Activated CD4-positive, alpha-beta T cell treated with anti-CD3 and anti-CD28 coated beads, Interleukin-2, amount 50 U/mL, for 1 hour (primary cell): ENCODE measurements around the gene ITGA2.

Experiments
- DNase-seq: peaks from one replicate; pipeline ENCODE4 v3.0.0-alpha.2; 2020

Gene ITGA2

DNA sequence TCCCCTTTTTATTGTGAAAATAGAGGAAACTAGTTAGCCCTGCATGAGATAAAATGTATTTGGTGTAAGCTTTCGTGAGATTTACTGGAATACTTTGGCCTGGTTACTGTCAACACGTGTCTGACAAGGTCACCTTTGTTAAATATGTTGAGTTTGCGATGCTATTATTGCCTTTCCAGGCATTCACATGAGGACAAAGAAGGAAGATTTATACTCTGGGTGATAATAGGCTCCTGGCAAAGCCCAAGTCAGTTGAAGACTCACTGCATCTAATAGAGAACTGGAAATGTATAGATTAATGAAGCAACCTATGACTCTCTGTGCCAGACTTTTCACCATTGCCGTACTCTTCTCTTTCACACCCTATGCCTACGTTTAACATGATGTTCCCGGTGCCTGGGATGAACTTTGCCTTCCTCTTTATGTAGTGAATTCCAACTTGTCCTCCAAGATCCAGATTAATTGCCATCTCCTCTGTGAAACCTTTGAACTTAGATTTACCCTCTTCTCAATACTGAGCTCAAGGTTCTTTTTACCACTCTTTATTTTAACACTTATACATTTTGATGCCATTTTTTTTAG lies 33.9 kb downstream of the ITGA2 start:
- no peak for DNase-seq

DNA sequence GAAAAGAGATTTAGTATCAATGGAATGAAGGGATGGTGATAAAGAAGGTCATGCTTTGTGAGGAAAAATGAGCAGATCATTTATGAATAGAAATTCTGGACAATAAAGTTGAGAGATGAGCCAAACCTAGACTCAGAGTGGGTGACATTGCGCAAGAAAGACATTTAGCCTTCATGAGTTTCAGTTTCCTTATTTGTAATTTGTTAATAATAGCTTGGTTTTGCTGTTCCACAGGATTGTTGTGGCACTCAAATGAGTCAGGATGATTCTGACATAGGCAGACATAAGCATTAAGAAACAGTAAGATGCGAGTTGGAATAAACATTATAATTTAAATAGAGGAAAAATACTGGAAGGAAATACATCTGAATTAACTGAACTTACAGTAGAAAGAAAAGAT lies 34.8 kb downstream of the ITGA2 start:
- DNase-seq, result no peak

DNA sequence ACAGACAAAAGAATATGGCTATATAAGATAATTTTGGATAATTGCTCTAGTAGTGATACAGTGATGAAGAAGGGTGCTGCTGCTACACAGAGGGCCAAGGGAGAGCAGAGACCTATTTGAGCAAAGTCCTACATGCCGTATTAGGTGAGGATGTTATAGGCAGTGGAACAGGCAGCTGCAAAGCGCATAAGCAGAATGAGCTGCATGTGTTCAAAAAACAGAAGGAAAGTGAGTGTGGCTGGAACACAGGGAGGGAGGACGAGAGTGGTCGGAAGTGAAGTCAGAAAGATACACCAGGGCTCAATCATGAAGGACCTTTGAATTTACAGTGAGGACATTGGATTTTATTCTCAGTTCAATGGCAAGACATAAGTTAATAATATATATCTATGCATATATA lies 35.4 kb downstream of the ITGA2 start:
- DNase-seq, result no peak

DNA sequence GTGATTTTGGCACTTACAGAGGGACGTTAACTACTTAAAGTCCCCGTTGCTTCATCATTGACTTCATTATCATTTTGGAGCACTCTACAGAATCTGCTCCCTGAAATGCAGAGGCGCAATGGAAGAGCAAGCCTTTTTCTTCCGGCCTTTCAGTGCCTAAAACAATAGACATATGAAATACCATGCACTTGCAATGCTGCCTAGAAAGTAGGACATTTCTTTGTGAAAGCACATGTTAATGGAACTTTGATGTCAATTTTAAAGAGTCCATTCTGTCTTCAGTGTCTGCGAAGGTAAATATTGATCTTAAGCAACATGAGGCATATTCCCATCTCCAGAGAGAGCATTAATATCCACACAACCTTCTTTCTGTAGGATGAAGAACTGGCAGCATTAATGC lies 36.3 kb downstream of the ITGA2 start:
- no peak for DNase-seq

DNA sequence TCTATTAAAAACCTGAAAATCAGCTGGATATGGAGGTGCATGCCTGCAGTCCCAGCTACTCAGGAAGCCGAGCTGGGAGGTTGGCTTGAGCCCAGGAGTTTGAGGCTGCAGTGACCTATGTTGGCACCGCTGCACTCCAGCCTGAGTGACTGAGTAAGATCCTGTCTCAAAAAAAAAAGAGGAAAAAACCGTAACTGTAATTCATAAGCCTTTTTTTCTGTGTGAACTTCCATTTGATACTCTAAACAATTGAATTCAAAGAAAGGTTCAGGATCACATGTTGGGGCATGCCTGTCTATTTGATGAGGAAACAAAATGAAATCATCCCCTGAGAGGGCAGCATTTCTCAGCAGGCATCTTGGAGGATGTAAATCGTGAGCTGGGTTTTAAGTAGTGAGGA lies 38.8 kb downstream of the ITGA2 start:
- DNase-seq, result no peak

DNA sequence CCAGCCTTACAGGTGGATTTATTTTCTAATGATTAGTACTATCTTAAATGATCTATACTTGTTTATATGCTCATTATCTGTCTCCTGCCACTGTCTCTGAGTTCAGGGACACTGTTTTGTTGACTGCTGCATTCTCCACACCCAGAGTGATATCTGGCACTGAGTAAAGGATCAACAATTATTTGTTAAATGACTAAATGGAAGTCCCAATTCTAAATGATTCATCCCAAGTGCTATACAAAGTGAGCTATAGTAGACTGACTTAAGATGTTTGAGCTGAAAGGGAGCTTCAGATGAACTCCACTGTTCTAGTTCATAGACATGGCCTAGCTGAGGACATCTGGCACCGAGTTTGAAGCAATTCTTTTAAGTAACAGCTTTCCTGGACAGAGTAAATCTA lies 40.5 kb downstream of the ITGA2 start:
- no peak for DNase-seq

DNA sequence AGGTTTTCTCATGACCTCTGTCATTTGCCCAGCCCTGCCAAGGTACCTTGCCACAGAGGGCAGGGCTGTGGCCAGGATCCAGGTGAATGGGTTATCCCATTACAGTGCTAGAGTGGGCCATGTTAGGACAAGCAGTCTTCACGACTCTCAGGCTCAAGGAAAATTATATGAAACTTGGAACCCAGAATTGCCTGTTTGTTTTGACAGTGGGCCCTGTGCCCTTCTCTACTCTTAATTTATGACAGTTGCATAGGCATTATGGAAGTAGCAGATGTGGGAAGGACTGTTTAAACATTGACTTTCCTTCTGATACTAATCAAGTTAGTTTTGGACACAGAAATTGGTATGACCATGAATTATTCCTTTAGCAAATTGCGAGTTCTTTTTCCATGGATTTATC lies 41.7 kb downstream of the ITGA2 start:
- no peak for DNase-seq

DNA sequence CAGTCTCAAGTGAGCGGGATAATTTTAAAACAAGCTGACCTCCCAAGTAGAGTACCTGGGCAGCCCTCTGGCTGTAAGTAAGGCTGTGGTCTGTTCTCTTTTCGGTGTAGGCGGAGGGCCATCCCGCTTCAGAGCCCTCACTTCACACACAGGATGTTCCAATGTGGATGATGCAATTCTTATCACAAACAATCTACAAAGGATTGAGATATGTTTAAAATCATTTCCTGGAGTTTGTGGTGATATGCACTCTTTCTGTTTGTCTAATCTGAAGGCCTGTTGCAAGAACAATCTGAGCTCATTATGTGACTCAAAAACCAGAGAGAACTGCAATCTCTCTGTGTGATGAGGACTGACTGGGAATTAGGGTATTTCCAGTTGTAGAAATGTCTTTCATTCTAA lies 42.5 kb downstream of the ITGA2 start:
- DNase-seq, result no peak

DNA sequence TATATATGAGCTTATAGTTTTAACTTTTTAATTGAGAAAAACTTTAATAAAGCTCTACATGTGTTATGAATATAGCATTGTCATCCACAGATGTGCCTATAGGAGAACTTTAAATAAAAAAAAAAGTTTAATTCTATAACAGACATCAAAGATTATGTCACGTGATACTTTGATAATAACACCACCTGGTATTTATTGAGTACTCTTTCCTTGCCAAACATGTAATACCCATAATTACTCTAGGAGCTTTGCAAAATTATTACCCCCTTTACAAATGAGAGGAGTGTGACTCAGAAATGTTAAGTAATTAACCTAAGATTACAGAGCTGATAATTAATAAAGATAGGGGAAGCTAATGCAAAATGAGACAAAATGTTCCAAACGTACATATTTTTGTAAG lies 43.0 kb downstream of the ITGA2 start:
- DNase-seq, result no peak

DNA sequence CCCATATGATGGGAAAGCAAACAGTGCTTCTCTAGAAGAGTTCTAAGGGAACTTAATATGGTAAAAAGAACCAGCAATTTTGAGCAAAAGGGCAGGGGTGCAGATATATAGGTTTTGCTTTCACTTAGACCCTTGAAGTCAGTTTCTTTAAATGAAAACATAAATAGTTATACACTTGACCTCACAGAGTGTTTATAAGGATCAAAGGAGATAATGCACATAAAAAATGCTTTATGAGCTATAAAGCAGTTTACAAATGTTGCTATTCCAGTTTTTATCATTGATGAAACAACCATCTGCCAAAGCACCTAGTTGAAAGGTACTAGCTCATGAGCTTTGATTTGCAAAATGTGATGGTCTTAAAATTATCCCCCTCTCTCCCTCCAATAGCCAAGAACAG lies 45.7 kb downstream of the ITGA2 start:
- DNase-seq, result no peak

DNA sequence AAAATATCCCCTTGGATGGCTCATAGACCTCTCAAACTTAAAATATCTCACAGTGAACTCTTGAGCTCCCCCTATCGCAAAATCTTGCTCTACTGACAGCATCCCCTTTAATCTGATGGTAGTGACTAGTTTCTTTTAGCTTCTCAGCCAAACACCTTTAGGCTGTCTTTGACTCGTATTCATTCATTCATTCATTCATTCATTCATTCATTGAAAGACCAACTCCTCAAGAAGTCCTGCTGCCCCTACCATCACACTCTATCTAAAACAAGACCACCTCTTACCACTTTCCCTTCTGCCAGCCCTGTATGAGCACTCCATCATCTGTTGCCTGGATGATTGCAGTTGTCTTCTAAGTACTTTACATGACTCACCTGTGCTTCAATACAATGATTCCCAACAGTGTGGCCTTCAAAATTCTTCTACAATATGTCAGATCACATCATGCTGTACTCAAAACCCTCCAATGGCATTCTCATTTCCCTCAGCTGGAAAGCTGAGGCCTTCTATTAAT lies 46.8 kb downstream of the ITGA2 start:
- no peak for DNase-seq

DNA sequence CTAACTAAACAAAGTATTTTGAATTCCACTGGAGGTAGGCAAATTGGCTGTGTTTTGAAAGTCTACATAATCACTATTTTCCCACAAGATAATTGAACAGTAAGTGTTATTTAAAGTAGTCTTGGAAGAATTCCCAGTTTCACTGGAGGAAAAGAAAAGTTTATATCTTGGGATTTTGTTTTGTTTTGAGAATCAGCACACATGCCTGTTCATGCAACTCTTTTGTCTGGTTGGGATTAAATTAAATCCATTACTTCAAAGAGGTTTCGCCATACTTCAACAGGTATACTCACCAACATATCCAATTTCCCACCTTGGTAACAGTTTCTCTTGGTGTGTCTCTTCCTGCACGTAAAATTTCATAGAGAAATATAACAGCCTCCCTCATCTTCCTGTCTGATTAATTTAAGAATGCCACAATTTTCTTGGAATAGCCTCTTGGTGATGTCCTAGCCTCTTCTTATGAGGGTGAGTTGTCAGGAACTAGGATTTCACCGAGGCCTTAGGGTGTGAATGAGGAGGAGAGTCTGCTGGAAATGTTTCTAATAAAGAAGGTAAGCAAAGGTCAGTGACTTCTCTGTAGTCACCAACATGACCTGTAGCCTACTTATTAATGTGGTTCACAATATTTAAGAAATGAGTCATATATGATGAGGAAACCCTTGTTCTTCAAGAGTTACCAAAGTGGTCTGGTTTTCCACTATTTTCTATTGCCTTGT lies 48.1 kb downstream of the ITGA2 start:
- no peak for DNase-seq

DNA sequence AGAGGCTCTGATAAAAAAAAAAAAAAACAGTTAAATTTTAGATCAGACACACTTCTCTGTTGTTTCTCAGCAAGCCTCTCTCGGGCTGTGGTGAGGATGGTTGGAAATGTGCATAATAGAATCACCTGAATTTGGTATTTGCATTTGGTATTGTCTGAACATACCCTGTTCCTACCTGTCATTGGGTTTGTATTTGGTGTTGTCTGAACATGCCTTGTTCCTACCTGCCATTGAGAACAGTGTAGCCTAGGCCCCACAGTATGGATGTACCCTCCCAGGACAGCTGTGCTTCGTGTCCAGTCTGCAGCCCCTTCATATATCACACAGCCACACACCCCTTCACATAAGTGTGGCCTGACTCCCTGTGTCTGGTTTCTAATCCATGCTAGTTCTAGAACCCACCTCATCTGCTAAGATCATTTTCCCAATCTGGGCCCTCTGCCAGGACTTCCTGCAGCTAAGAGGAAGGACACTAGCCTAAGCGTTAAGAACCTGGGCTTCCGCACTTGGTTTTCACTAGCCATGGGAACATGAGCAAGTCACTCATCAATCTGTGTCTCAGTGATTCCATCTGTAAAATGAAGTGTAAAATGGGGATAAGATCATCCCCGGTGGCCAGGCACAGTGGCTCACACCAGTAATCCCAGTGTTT lies 49.2 kb downstream of the ITGA2 start:
- no peak for DNase-seq

DNA sequence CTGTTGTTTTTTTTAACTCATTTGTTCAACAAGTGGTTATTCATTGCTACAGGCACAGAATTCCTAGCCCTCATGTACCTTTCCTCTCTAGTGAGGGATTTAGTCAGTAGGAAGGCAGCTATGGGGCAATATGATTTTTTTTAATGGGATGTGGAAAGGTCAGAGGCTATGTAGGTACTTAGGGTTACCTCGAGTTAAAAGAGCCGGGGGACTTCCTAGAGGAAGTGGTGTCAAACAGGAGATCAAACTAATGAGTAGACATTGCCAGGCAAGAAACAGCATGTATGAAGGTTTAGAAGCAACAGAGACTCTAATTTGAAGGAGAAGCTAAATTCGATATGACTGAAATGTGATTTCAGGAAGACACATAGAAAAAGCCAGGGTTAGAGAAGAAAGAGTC lies 50.7 kb downstream of the ITGA2 start:
- DNase-seq, result no peak

DNA sequence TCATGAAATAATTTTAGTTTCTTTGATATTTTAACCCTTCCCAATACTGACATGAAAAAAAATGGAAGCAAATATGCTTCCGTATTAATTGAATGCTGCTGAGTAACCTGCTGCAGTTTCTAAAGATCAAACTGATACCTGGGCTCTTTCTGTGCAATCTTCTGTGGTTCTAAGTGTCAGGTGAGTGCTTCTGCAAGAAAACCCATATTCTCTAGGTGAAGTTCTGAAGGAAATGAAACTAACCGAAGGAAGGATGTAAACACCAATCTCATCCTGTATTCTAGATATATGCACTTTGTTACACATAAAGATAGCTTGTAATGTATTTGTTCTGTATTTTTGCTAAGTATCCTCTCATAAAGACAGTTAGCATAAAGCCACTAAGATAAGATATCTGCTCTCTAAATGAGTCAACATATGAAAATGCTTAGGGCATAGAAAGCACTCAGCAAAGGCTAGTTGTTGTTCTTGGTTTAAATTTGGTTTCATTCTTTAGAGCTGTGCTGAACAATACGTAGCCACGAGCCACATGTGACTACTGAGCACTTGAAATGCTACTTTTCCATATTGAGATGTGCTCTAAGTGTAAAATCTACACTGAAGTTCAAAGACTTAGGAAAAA lies 52.0 kb downstream of the ITGA2 start:
- DNase-seq, result no peak

DNA sequence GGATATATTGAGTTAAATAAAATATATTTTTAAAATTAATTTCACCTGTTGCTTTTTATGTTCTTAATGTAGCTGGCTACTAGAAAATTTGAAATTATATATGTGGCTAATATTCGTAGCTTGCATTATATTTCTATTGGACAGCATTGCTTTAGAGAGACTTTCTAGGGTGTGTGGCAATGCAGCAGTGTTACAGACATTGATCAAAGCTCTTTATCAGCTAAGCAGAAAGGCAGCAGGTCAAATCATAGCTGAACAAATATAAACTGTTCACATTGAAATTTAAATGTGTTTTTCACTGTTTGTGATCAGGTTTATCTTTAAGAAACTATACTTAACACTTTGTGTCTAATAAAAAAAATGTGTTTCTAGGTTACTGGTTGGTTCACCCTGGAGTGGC lies 52.6 kb downstream of the ITGA2 start:
- DNase-seq, result no peak

DNA sequence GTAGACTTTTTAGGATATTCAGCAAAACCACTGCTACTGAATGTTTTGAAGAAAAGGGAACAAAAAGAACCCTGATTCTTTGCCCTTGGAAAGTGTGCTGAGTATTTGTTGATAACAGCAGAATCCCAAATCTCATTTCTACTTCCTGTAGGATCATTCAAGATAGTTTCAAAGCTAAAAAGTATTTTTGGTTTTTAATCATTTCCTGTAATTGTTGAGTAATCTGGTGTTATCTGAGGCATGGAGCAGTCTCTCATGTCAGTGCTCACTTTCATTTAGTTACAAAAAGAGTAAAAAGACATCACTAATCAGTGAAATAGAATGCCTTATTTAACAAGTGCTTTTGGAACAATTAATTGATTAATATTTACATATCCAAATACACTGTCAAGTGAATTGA lies 56.1 kb downstream of the ITGA2 start:
- DNase-seq, result no peak

DNA sequence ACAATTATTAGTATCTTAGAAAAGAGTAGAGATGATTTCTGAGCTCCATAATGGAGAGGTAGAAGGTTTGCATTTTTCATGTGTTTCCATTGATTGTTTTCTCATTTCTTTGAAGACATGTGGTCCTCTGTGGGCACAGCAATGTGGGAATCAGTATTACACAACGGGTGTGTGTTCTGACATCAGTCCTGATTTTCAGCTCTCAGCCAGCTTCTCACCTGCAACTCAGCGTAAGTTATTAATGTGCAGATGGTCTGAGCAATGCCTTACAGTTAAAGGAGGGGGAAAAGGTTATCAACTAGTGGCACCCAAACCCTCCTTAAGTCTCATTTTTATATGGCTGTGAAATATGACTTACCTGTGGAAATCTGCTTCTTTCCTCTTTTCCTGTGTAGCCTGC lies 59.1 kb downstream of the ITGA2 start:
- no peak for DNase-seq

DNA sequence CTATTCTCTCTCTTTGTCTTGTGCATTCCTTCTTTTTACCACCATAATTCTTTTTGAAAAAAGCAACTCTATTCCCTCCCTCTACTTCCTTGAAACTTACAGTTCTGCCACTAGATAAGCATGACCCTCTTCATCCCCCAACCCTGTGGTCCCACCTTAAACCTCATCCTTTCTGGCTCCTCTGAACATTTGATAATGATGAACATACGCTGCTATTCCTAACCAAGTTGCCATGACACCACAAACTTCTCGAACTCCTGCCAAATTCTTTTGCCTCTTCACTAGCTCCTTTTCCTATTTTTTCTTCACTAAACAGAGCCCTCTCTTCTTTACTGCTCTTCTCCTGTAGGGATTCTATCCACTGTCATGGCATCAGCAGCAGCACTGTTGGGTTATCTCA lies 63.3 kb downstream of the ITGA2 start:
- no peak for DNase-seq

DNA sequence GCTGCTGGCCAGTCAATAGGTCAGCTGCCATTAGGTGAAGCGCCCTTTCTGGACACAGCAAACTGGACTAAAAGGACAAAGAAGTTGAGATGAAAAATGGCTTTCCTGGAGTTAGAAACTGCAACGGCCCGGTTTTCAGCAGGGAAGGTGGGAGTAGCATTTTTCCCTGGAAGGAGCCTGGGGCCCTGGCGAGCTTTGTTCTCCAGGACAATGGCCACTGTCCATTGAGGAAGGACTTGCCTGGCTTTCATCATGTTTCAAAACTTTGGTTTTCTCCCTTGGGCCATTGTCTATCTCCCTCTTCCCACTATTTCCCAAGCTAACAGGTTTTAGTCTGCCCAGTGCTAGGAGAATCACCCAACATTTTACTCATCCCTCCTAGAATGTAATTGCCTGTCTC lies 64.2 kb downstream of the ITGA2 start:
- no peak for DNase-seq

DNA sequence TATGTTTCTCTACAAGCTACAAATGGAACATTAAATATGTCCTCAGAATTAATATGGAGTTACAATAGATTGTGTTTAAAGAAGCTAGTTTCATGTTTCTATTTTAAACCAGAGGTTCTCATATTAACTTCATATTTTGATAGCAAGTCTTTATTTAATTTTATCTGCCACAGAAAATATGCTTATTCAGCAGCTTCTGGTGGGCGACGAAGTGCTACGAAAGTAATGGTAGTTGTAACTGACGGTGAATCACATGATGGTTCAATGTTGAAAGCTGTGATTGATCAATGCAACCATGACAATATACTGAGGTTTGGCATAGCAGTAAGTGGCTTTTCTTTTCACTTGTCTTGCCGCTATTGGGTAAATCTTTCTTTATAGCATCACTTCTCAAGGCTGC lies 66.2 kb downstream of the ITGA2 start:
- DNase-seq, result no peak

DNA sequence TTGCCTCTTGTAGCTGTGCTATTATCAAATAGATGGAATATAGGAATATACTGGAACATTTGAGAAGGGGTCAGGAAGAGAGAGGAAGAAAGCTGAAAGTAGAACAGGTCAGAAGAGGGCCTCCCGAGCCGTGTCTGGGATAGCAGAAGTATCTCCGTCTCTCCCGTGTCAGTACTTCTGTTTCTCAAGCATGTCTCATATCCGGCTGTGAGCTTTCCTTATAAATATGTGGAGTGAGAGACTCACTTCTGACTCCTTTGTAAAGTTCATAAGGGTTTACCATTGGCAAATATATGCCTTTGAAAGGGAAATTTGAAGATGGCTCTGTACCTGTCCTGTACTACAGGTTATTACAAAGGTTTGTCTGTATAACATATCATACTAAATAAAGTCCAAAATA lies 70.1 kb downstream of the ITGA2 start:
- no peak for DNase-seq

DNA sequence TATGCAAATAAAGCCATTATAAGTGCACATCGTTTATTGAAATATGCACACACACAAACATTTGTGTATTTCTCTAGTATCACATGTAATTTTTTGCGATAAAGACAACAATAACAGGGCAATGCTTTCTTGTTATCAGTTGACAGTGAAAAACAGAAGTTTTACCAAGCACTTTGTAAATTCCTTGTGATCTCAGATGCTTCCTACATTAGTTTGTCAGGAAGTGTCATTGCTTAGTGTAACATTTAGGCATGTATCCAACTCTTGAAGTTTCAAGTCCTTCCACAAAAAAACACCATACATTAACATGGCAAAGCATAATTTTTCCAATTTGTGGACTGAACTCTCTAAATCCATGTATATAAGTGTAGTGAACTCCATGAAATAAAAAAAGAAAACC lies 74.0 kb downstream of the ITGA2 start:
- DNase-seq, result no peak

DNA sequence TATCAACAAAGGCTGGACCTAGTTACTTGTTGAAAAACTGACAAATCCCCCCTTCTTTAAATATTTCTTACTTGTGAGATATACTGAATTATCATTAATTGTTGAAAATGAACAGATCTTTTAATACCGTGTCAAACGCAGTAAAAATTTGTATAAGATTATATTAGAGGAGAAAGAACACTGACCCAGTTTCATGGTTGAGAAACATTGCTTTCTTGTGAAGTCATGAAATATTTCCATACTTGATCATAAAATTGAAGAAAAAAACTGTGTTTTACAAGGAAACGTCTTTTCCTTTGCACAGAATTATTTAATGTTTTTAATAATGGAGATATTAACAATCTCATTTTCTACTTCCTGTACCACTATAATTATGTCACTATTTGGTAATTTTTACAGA lies 74.6 kb downstream of the ITGA2 start:
- no peak for DNase-seq
